ENCODE results near the gene ARHGEF28. TPM values are rescaled to one million over a fixed set of nuclear protein-coding genes. Genes with fewer than 3 reads are reported as not detected.

The ARHGEF28 gene
- total and polyA plus RNA-seq, 10 of the 15 experiments (the other 5 are each of a cell fraction or from before 2014, with no cell fraction given) = 0.10 to 0.72 (median 0.22) TPM; not detected in 2

GRCh38 chr5:73626814-73627313 is 868 bp downstream of the ARHGEF28 start:
- Histone ChIP-seq H3K4me3 (peak overlapping the region; percentile 71), H3K9me3 (replicated peaks; ENCODE audit: control insufficient read depth, insufficient read depth, low read length) (no peaks in the 10 kb centered on the region), H3K9ac (ENCODE audit: control insufficient read depth, insufficient read depth, low read length) (no peak overlapping the region), H3K4me1 (ENCODE audit: control insufficient read depth, insufficient read depth, low read length) (no peaks in the 10 kb centered on the region), H3K79me2 (ENCODE audit: control insufficient read depth, insufficient read depth, low read length) (no peaks in the 10 kb centered on the region), H2AFZ (ENCODE audit: control insufficient read depth, low read depth, low read length) (no peak overlapping the region), H3K36me3 (ENCODE audit: control insufficient read depth in 2 of 2, insufficient read depth in 2 of 2, low read length in 1 of 2) (no peaks in the 10 kb centered on the region), H3K27me3 (replicated peaks in 1 of 2; ENCODE audit: control insufficient read depth in 2 of 2, insufficient read depth in 2 of 2, low read length in 1 of 2) (peaks cover 0 to 5% of the 10 kb centered on the region in 2 experiments; a peak in 2 of 4 replicates), H4K20me1 (ENCODE audit: control insufficient read depth, insufficient read depth) (no peaks in the 10 kb centered on the region), H3K27ac (ENCODE audit: control insufficient read depth, insufficient read depth) (no peak overlapping the region), H3K4me2 (ENCODE audit: control insufficient read depth, insufficient read depth) (peak overlapping the region; percentile 80; the same call in 1 of the 2 replicates)
- no peak for DNase-seq (ENCODE audit: low read depth, low spot score)
- intact Hi-C loops (cut with micrococcal nuclease; ENCODE audit: unreplicated experiment) (no loop called here), in situ Hi-C loops (cut with MboI) (no loop called here)
- no peak for FAIRE-seq
- ChIA-PET RAD21 (ENCODE audit: unreplicated experiment) (interaction anchor here (1.3 to 4.4 kb wide), 5 partner anchors 36 to 66 kb away, joined by 4 to 32 read pairs (median 4); no protein-coding TSS in a partner anchor), SMC1A (ENCODE audit: uncharacterized antibody, unreplicated experiment) (interaction anchor here (1.0 to 1.7 kb wide), 7 partner anchors 8 to 47 kb away, joined by 3 to 5 read pairs (median 4); no protein-coding TSS in a partner anchor), CTCF (interaction anchor here (0.7 to 1.5 kb wide), 2 partner anchors 14 to 67 kb away, joined by 3 read pairs; no protein-coding TSS in a partner anchor), POLR2A (interaction anchor here (1.1 to 1.3 kb wide), 2 partner anchors 14 to 36 kb away, joined by 3 to 4 read pairs; no protein-coding TSS in a partner anchor)
- no peak for TF ChIP-seq SRF (IDR thresholded peaks at IDR 0.05; ENCODE audit: low read depth in 2 of 2, low read length in 2 of 2)
- no peak for TF ChIP-seq IRF4 (IDR thresholded peaks at IDR 0.05; ENCODE audit: low read depth, low read length)
- TF ChIP-seq FOS (IDR thresholded peaks at IDR 0.05; ENCODE audit: borderline replicate concordance, extremely low read depth, insufficient read length) = no peak
- no peak for TF ChIP-seq SMC3 (IDR thresholded peaks at IDR 0.05; ENCODE audit: borderline replicate concordance, low read length)
- TF ChIP-seq E2F8 (IDR thresholded peaks at IDR 0.05; ENCODE audit: low read depth, partially characterized antibody) = no peak
- no peak for TF ChIP-seq ZNF24 (IDR thresholded peaks at IDR 0.05)
- no peak for TF ChIP-seq HDAC6 (IDR thresholded peaks at IDR 0.05; ENCODE audit: unreplicated experiment)
- no peak for TF ChIP-seq ZBTB33 (IDR thresholded peaks at IDR 0.05)
- TF ChIP-seq CEBPB (IDR thresholded peaks at IDR 0.05; ENCODE audit: borderline replicate concordance in 1 of 2, low read depth in 2 of 2, low read length in 2 of 2) = no peak
- no peak for TF ChIP-seq EP300 (IDR thresholded peaks at IDR 0.05; ENCODE audit: borderline replicate concordance in 1 of 2, control insufficient read depth in 1 of 2, low read depth in 2 of 2, low read length in 2 of 2)
- TF ChIP-seq CREM (IDR thresholded peaks at IDR 0.05; ENCODE audit: low read depth) = no peak
- TF ChIP-seq RBBP5 (conservative IDR thresholded peaks at IDR 0.05) = no peak
- no peak for TF ChIP-seq ZNF384 (IDR thresholded peaks at IDR 0.05; ENCODE audit: borderline replicate concordance, low read depth, low read length)
- WGBS (ENCODE audit: insufficient coverage, insufficient replicate concordance, low lambda C conversion rate, missing lambda C conversion rate) = 59% methylated on average over 14 of the region's 14 CpGs
- no peak for ATAC-seq
- no TSS peak for BruUV-seq (replicated peaks)

Measured in GM12878 (cell line).